ENCODE data around the gene TMEM107. TPM values are rescaled to one million over a fixed set of nuclear protein-coding genes. Genes with fewer than 3 reads are reported as not detected.
A peak's percentile ranks its signal among the peaks of the same experiment; 100 is the strongest.

Gene TMEM107
- polyA plus RNA-seq, 1 donor from 2014 or later, result 35.2 TPM

DNA sequence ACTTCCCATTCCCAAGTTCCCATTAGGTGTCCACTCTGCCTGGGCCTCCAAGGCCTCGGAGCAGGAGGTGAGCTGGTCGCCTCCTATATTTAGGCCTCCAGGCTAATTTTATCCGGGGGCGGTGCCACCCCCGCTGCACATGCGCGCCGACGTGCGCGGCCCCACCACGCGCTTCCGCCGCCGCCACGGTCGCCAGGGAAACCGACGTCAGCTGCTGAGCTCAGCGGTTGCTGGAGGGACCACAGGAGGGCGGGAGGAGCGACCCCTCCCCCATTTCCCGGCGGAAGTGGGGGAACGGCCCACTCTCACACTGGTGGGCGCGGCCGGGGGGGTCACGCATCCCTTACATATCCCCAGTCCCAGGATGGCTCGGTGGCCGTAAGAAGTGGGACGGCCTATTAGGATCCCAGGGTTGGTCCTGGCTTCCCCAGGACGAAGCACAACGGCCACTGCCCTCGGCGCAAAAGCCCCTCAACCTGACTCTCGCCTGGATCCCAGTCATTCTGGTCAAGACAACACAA is 25.0 kb downstream of the TMEM107 start:
- H3K4me1 Mint-ChIP-seq, result peaks cover 18 to 30% (median 29%) of the 10 kb centered on the region in 3 donors
- H3K9me3 Mint-ChIP-seq, result no peaks in the 10 kb centered on the region
- H3K4me3 Mint-ChIP-seq, result peak overlapping the region in 3 of 4 donors; percentile 90 to 95 (median 95)
- H3K27ac Mint-ChIP-seq, result peak overlapping the region in 2 of 3 donors; percentile 93 to 100
- H3K36me3 Mint-ChIP-seq, result peaks cover 7% of the 10 kb centered on the region
- H3K27me3 Mint-ChIP-seq, result peaks cover 5% of the 10 kb centered on the region

DNA sequence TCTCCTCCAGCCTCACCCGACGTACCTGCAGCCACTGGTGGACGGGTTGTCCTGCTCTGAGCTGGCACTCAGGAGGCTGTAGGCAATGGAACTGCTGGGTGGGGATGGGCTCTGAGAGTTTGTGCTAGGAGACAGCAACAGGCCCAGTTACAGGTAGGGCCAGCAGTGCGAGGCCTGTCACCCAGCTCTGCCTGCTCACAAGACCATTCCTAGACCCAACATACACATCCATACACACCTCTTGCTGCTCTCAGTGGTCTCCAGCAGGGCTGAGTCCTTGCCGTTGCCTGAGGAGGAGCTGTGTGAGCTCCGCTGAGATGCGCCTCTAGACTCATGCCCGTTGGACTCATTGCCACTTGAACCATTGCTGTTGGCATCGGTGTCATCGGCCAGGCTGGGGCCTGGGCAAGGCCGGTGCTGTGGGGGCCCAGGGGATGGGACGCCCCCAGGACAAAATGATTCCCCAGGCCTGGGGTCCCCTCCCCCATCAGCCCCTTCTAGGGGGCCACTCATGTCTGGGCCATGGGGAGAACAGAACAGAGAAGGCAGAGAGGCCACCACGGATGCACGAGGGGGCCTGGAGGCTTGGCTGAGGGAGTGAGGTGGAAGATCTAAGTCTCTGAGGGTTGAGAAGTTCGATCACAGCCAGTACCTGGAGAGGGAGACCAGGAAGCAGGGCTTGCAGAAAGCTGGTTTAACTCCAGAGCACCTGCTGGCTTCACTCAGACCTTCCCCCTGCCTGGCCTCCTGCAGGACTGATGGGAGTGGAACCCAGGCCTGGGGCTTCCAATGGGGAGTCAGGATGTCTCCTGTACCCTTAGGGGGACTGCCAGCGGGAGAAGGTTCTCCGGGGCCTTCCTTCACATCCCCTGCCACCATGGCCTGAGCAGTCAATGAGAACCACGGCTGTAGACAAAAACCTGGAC is 25.7 kb downstream of the TMEM107 start:
- peaks cover 17 to 30% (median 28%) of the 10 kb centered on the region in 3 donors for H3K4me1 Mint-ChIP-seq
- peaks cover 5% of the 10 kb centered on the region for H3K27me3 Mint-ChIP-seq
- peak overlapping the region in 3 of 4 donors; percentile 52 to 95 (median 95) for H3K4me3 Mint-ChIP-seq
- peaks cover 8% of the 10 kb centered on the region for H3K36me3 Mint-ChIP-seq
- H3K9me3 Mint-ChIP-seq, result no peaks in the 10 kb centered on the region
- H3K27ac Mint-ChIP-seq, result peak overlapping the region in 2 of 3 donors; percentile 93 to 100

DNA sequence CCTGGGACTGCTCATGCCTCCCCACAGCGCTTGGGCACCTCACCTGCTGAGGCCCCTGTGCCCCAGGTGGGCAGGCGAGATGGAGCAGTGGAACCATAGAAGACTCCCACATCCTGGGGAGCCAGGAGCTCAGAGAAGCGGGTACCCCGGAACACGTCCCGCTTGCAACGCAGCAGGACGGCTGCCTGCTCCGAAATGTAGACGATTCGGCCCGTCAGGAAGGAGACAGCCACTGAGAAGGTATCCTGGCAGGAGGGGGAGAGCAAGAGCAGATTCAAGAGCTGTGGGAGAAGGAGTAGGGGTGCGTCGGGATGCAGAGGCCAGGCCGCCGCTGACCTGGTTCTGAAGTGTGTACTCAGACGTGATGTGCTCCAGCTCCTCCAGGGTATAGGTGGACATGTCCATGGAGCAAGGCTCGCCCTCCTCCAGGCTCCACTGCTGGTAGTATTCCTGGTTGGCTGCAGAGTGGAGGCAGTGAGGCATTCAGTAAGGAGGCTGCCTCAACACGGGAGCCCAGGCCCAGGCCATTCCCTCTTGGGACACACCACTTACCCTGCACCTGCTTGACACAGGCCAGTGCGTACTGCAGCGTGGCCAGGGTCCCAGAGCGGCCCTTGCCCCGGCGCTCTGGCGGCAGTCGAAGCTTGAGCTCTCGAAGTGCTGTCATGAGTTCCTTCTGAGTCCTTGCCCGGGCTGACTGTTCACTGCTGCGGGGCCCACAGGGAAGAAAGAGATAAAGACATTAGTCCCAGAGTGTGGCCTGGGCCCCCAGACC is 26.6 kb downstream of the TMEM107 start:
- Mint-ChIP-seq H3K27ac (peak overlapping the region in 1 of 3 donors; percentile 84), H3K4me1 (peaks cover 10 to 30% (median 21%) of the 10 kb centered on the region in 3 donors), H3K27me3 (peaks cover 5% of the 10 kb centered on the region), H3K4me3 (peak overlapping the region; percentile 41 to 84 (median 64)), H3K36me3 (peaks cover 8% of the 10 kb centered on the region), H3K9me3 (no peaks in the 10 kb centered on the region)

DNA sequence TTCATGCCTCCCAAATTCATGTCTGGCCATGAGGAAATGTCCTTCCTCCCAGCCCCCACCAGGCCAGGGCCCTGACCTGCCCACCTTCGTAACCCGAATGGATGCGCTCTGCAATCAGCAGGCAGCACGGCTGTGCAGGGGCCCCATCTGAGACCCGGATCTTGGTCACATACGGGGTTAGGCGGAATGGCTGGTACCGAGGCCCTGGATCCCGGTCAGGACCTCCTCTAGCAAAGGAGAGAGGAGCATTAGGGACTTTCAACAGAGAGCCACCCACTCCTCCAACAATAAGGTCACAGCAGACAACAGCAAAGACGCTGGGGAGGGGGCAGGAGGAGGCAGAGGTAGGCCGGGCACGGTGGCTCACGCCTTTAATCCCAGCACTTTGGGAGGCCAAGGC is 27.6 kb downstream of the TMEM107 start:
- peaks cover 6% of the 10 kb centered on the region for H3K36me3 Mint-ChIP-seq

DNA sequence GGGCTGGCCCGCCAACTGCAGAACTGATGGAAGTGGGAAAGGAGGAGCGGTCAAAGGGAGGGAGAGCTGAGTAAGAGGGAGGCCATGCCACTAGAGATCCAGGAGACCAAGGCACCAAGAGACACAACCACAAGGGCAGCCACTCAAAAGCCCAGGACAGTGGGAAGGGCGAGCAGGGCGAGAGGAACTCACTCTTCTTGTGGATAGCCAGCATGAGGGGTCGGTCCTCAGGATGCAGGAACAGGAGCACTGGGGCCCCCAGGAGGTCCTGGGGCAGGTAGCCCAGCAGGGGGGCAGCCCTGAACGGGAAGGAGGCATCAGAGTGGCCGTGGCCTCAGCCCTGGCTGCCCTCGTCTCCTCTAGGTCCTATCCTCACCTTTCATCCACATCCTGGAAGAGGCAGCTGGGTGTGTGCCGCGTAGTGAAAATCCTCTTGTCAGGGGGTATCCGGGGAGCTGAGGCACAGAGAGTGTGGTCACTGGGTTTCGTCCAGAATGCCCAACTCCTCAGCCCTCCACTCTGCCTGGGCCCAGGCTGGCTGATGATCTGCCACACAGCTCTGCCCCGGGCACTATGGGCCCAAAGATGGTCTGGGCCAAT is 28.3 kb downstream of the TMEM107 start:
- no peak overlapping the region for H3K27ac Mint-ChIP-seq
- peaks cover 5% of the 10 kb centered on the region for H3K27me3 Mint-ChIP-seq
- peaks cover 6 to 17% (median 11%) of the 10 kb centered on the region in 3 donors for H3K4me1 Mint-ChIP-seq
- peaks cover 6% of the 10 kb centered on the region for H3K36me3 Mint-ChIP-seq
- peak overlapping the region in 2 of 4 donors; percentile 51 to 60 for H3K4me3 Mint-ChIP-seq
- no peaks in the 10 kb centered on the region for H3K9me3 Mint-ChIP-seq

More for the DNA sequence above, 27.6 kb downstream of the TMEM107 start:
- Mint-ChIP-seq H3K4me1 (peaks cover 6 to 24% (median 16%) of the 10 kb centered on the region in 3 donors), H3K9me3 (no peaks in the 10 kb centered on the region), H3K27me3 (peaks cover 5% of the 10 kb centered on the region), H3K4me3 (peak overlapping the region in 1 of 4 donors; percentile 60), H3K27ac (peak overlapping the region in 2 of 3 donors; percentile 71 to 87)

DNA sequence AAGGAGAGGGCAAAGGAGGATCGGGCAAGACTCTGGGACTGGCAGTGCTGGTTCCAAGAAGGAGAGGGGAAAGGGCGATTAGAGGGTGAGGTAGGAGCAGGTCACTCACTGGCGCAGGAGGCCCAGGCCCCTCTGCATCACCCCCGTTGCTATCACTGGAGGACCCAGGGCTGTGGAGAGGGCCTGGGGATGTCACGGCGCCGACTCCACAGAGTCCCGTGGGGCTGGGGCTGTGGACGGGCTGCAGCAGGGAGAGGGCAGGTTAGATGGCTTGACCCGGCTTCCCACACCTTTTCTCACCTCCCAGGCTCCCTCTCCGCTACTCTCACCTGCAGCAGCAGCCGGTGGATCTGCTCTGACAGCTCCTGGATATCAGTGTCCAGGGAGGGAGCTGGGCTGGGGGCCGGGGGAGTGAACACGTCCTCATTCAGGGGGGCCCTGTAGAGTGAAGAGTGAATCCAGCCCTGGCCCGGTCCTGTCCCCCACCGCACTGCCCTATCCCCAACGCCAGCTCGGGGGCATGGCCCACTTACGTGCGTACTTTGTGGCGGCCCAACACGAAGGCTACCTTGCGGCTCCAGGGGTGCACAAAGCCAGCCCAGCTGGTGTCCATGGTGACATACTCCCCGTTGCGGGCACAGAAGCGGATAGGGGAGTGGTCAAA is 28.9 kb downstream of the TMEM107 start:
- Mint-ChIP-seq H3K9me3 (no peaks in the 10 kb centered on the region), H3K27ac (peak overlapping the region in 1 of 3 donors; percentile 26), H3K4me3 (peak overlapping the region in 2 of 4 donors; percentile 51 to 61), H3K27me3 (peaks cover 5% of the 10 kb centered on the region), H3K4me1 (peaks cover 6 to 12% (median 8%) of the 10 kb centered on the region in 3 donors), H3K36me3 (peaks cover 6% of the 10 kb centered on the region)

DNA sequence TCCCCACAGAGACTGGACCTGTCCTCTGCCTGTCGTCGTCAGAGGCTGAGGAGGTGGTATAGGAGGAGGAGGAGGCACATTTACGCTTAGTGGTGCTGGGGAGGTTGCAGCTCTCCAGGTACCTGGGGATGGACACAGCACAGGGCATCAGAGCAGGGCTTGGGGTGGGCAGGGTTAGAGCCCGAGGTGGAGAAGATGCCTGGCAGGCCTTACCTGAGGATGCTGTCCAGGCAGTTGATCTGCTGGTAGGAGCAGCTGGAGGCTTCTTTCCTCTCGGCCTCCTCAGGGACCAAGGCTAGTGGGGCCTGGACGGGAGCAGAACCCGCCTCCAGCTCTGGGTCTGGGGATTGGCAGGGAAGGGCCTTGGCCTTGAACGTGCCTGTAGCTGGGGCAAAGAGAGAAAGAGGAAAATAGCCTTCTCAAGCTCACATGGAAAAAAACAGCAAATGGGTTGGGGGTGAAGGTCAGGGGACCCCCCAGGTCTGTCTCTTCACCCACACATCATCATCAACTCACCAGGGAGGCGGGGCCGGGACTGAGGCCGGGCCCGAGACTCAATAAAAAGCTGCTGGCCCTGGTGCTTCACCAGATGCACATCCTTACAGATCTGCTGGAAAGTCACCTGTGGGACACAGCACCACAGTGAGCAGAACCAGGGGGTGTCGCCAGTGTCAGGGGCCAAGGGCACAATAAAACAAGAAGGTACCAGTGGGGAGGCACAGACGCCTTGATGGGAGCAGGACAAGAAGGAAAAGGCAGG is 29.6 kb downstream of the TMEM107 start:
- peak overlapping the region in 3 of 4 donors; percentile 13 to 61 (median 27) for H3K4me3 Mint-ChIP-seq
- H3K27me3 Mint-ChIP-seq, result peaks cover under 1% of the 10 kb centered on the region
- peaks cover 6% of the 10 kb centered on the region for H3K36me3 Mint-ChIP-seq

DNA sequence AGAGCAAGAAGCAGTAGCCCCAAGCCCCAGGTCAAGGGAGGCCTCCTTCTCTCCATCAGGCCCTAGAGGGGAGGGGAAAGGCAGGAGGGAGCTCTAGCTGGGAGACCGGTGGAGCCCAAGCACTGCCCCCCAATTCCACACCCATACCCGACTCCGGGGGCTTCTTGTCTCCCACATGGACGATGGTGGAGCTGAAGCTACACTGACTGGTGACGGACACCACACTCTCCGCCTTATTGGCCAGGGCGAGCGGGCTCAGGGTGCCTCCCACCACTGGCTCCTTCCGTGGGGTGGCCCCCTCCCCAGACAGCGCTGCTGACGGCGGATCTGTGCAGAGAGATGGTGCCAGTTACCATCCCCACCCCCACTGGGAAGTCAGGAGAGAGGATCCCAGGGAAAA is 30.4 kb downstream of the TMEM107 start:
- peaks cover 0 to 4% (median 2%) of the 10 kb centered on the region in 3 donors for H3K4me1 Mint-ChIP-seq
- H3K9me3 Mint-ChIP-seq, result no peaks in the 10 kb centered on the region
- peak overlapping the region in 2 of 4 donors; percentile 45 to 61 for H3K4me3 Mint-ChIP-seq
- H3K36me3 Mint-ChIP-seq, result peaks cover 6% of the 10 kb centered on the region
- no peaks in the 10 kb centered on the region for H3K27me3 Mint-ChIP-seq
- no peak overlapping the region for H3K27ac Mint-ChIP-seq

More for the DNA sequence above, 29.6 kb downstream of the TMEM107 start:
- H3K9me3 Mint-ChIP-seq, result no peaks in the 10 kb centered on the region
- peaks cover 3 to 8% (median 4%) of the 10 kb centered on the region in 3 donors for H3K4me1 Mint-ChIP-seq
- peak overlapping the region in 1 of 3 donors; percentile 26 for H3K27ac Mint-ChIP-seq

DNA sequence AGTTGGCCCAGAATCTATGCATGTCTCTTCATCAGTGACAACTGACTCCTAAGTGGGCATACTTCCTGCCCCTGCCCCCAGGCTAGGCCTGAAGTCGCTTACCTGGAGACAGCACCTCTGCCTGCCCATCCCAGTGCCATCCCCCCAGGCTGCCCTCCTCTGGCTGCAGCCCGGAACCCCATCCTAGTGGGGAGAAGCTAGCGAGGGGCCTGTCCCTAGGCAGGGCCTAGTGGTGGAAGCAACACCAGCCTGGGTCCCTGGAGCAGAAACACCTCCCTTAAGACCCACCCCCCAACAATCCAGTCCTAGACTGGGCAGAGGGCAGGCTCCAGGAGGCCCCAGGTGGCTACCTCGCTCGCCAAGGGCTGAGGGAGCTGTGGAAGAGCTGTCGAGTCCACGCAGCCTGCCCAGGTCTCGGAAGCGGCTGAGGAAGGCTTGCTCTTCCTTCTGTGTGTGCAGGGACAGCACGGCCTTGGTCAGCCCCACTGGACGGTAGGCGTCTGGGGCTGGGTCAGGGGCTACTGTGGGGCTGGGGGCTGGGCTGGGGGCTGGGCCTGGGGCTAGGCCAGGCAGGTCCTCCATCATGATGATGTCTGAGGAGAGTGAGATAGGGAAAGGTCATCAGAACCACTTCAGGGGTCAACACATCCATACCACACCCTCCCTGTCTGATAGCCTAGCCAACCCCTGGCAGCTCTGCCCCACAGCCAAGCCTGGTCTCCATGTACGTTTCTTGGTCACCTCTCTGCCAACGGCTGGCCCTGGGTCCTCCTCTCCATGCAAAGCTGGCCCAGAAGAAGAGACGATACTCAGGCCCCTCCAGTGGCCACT is 31.6 kb downstream of the TMEM107 start:
- Mint-ChIP-seq H3K27ac (no peak overlapping the region), H3K4me1 (peaks cover 0 to 2% (median 2%) of the 10 kb centered on the region in 3 donors), H3K36me3 (peaks cover 6% of the 10 kb centered on the region), H3K27me3 (no peaks in the 10 kb centered on the region), H3K4me3 (peak overlapping the region in 1 of 4 donors; percentile 74), H3K9me3 (no peaks in the 10 kb centered on the region)

DNA sequence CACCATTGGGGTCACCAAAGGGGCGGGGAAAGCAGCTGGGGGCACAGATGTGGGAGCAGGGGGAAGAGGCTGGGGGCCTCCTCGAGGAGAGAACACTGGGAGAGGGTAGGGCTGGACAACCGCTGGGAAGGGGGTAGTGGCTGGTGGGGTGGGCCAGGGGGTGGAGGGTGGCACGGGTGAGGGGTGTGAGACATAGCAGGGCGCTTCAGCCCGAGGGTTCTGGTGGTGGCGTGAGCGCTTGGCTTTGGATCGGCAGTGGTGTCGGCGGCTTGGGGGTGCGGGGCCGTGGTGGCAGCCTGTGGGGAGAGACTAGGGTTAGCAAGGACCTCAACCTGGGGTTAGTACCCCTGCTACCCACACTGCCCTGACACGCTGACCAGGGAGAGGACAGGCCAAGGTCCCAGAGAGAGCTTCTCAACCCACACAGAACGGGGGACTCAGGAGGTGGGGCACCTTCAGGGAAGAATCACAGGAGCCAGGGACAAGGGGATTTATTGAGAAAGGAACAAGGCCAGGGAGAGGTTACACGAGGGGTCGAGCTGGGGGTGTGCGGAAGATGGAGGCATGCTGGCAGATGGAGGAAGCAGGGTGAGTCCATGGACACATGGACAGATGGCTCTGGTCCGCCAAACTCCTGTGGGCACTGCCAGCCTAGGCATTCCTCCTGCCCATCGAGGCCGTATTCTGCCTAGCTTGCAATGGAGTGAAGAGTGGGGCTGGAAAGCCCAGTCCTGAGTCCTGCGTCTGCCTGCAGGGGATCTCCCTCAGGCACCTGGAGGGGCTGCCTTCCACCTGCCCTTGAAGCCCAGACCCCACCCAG is 32.4 kb downstream of the TMEM107 start:
- Mint-ChIP-seq H3K4me3 (peak overlapping the region in 3 of 4 donors; percentile 30 to 74 (median 33)), H3K36me3 (peaks cover 6% of the 10 kb centered on the region), H3K27me3 (no peaks in the 10 kb centered on the region), H3K27ac (peak overlapping the region in 1 of 3 donors; percentile 35), H3K9me3 (no peaks in the 10 kb centered on the region), H3K4me1 (peaks cover 0 to 5% (median 2%) of the 10 kb centered on the region in 3 donors)

DNA sequence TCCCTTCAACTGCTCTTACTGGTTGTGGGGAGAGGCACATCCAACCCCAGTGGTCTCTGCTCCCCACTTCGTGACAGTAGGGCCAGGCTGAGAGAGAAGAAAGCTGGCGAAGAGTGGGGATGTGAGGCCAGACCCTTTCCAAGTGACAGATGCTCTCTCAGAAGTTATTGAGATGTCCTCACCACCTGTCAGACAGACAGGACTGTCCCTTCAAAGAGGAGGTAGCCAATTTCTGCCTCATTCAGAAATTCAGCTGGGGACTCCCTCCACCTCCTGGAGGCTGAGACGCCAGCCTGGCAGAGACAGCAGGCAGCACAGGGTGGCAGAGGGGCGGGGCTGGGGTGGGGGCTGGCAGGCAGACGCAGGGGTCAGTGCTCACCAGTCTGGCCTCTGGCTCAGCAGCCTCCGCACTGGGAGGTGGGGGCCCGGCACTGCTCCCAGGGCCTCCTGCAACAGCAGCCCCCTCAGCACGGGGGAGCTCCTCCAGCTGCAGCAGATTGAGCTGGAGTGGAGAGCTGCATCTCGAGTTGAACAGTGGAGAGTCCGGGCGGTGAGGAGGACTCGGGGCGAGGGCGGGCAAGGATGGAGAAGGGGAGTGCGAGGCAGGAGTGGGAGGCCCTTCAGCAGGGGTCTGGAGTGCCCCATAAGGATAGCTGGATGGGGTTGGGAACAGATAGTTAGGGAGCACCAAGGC is 33.1 kb downstream of the TMEM107 start:
- peaks cover 0 to 5% (median 2%) of the 10 kb centered on the region in 3 donors for H3K4me1 Mint-ChIP-seq
- no peaks in the 10 kb centered on the region for H3K27me3 Mint-ChIP-seq
- peaks cover 6% of the 10 kb centered on the region for H3K36me3 Mint-ChIP-seq
- H3K9me3 Mint-ChIP-seq, result no peaks in the 10 kb centered on the region
- peak overlapping the region in 1 of 3 donors; percentile 46 for H3K27ac Mint-ChIP-seq
- peak overlapping the region in 1 of 4 donors; percentile 74 for H3K4me3 Mint-ChIP-seq
